Hepatocyte (in vitro differentiated cells): ENCODE measurements around the gene FGFBP1.

Source experiments
- EZH2phosphoT487 ChIP-seq: fragments of 200-600 bp; sonication (generic); IDR thresholded peaks from one replicate; pipeline ENCODE4 v1.6.1; 2018; ENCODE audit warnings: antibody characterized with exemption, mild to moderate bottlenecking, low read depth, moderate library complexity; ENCODE audit not compliant: unreplicated experiment, severe bottlenecking
- TF ChIP-seq, protein P1 (sequence below): fragments of 200-600 bp; sonication (generic); IDR thresholded peaks from 2 replicates; pipeline ENCODE4 v1.5.1; 2016; ENCODE audit warnings: antibody characterized with exemption, mild to moderate bottlenecking; ENCODE audit not compliant: poor library complexity

- TF ChIP-seq, protein P1, sequence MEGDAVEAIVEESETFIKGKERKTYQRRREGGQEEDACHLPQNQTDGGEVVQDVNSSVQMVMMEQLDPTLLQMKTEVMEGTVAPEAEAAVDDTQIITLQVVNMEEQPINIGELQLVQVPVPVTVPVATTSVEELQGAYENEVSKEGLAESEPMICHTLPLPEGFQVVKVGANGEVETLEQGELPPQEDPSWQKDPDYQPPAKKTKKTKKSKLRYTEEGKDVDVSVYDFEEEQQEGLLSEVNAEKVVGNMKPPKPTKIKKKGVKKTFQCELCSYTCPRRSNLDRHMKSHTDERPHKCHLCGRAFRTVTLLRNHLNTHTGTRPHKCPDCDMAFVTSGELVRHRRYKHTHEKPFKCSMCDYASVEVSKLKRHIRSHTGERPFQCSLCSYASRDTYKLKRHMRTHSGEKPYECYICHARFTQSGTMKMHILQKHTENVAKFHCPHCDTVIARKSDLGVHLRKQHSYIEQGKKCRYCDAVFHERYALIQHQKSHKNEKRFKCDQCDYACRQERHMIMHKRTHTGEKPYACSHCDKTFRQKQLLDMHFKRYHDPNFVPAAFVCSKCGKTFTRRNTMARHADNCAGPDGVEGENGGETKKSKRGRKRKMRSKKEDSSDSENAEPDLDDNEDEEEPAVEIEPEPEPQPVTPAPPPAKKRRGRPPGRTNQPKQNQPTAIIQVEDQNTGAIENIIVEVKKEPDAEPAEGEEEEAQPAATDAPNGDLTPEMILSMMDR = no peak
- no peak for TF ChIP-seq EZH2phosphoT487
Measured at GRCh38 chr4:15931451-15932210, 6.9 kb downstream of the FGFBP1 start.
